IMR-90 (cell line): ENCODE results near the gene IGLL1. TPM values are rescaled to one million over a fixed set of nuclear protein-coding genes. Genes with fewer than 3 reads are reported as not detected.

Experiments used
- ATAC-seq: fragments of 200-7000 bp; cut with Tn5 transposase; 2 replicates; pipeline ENCODE4 v1.9.1; 2020; ENCODE audit warnings: low read depth, mild to moderate bottlenecking, moderate library complexity
- BruUV-seq: library from RNA; stranded (reverse); fragments of 400-500 nt; replicated peaks from 2 replicates; lab custom pipeline; 2021; lab: Mats Ljungman, UMichigan
- CTCF ChIA-PET: fragments of 300-600 bp; formaldehyde crosslinking; extraction: SDS; loops from one replicate; lab custom pipeline; 2021; ENCODE audit warnings: antibody characterized with exemption; lab: Yijun Ruan, JAX
- POLR2A ChIA-PET: fragments of 300-600 bp; sonication (Branson Sonifier 250); formaldehyde crosslinking; loops from one replicate; lab custom pipeline; 2022; ENCODE audit warnings: antibody characterized with exemption; ENCODE audit not compliant: unreplicated experiment; lab: Charles Lee
- DNase-seq: peaks from one replicate; pipeline ENCODE4 v3.0.0; 2013
- H2AFZ ChIP-seq: replicated peaks from 2 replicates; pipeline ENCODE3; 2013; ENCODE audit warnings: low read length, mild to moderate bottlenecking; ENCODE audit not compliant: poor library complexity
- H2AK5ac ChIP-seq: 2 replicates; pipeline ENCODE4 v1.6.1; 2013; ENCODE audit warnings: low read depth, low read length, inconsistent platforms
- H2AK9ac ChIP-seq: replicated peaks from 2 replicates; pipeline ENCODE3; 2013; ENCODE audit warnings: mild to moderate bottlenecking, low read depth, low read length, moderate library complexity; ENCODE audit not compliant: poor library complexity
- H2BK120ac ChIP-seq: 2 replicates; pipeline ENCODE4 v1.6.1; 2013; ENCODE audit warnings: low read depth, low read length, inconsistent platforms
- H2BK15ac ChIP-seq: 3 replicates; pipeline ENCODE4 v1.6.1; 2013; ENCODE audit warnings: low read depth, low read length, inconsistent platforms
- H2BK20ac ChIP-seq: 2 replicates; pipeline ENCODE4 v1.6.1; 2013; ENCODE audit warnings: low read depth, mild to moderate bottlenecking, inconsistent platforms, low read length, moderate library complexity
- H2BK5ac ChIP-seq: 2 replicates; pipeline ENCODE4 v1.6.1; 2013; ENCODE audit warnings: mild to moderate bottlenecking, low read depth, low read length, inconsistent platforms; ENCODE audit not compliant: poor library complexity, severe bottlenecking
- H3K14ac ChIP-seq: replicated peaks from 2 replicates; pipeline ENCODE4 v1.6.1; 2013; ENCODE audit warnings: low read depth, low read length, inconsistent platforms
- H3K18ac ChIP-seq: 2 replicates; pipeline ENCODE4 v1.6.1; 2013; ENCODE audit warnings: low read depth, low read length, control low read depth
- H3K23ac ChIP-seq: 2 replicates; pipeline ENCODE4 v1.6.1; 2013; ENCODE audit warnings: low read depth, low read length, inconsistent platforms
- H3K27ac ChIP-seq: 2 replicates; pipeline ENCODE4 v1.5.1; 2013; ENCODE audit warnings: mild to moderate bottlenecking, control low read depth, low read length; ENCODE audit not compliant: insufficient read depth
- H3K27me3 ChIP-seq: 2 replicates; pipeline ENCODE4 v1.6.1; 2013; ENCODE audit warnings: low read length; ENCODE audit not compliant: control insufficient read depth, insufficient read depth
- H3K36me3 ChIP-seq: 2 replicates; pipeline ENCODE4 v1.6.1; 2013; ENCODE audit warnings: low read length, mixed read lengths; ENCODE audit not compliant: control insufficient read depth, insufficient read depth
- H3K4ac ChIP-seq: 2 replicates; pipeline ENCODE4 v1.6.1; 2013; ENCODE audit warnings: low read depth, low read length, inconsistent platforms
- H3K4me1 ChIP-seq: 2 replicates; pipeline ENCODE4 v1.6.1; 2013; ENCODE audit warnings: low read length, mixed read lengths; ENCODE audit not compliant: control insufficient read depth, insufficient read depth
- H3K4me2 ChIP-seq: 2 replicates; pipeline ENCODE4 v1.6.1; 2013; ENCODE audit warnings: low read depth, mild to moderate bottlenecking, control low read depth, low read length, moderate library complexity
- H3K4me3 ChIP-seq: 2 replicates; pipeline ENCODE4 v1.5.1; 2013; ENCODE audit warnings: low read depth, mild to moderate bottlenecking, control low read depth, low read length, moderate library complexity; ENCODE audit not compliant: insufficient read depth
- H3K56ac ChIP-seq: 2 replicates; pipeline ENCODE4 v1.6.1; 2013; ENCODE audit warnings: low read length, inconsistent platforms; ENCODE audit not compliant: insufficient read depth; ENCODE audit errors: extremely low read depth
- H3K79me1 ChIP-seq, 2 experiments: 2 replicates each; pipeline ENCODE4 v1.6.1; 2013; ENCODE audit warnings: low read length in 2 of 2, inconsistent platforms in 1 of 2, low read depth in 1 of 2
- H3K9ac ChIP-seq: 2 replicates; pipeline ENCODE4 v1.6.1; 2013; ENCODE audit warnings: low read depth, low read length, control low read depth
- H3K9me1 ChIP-seq: 2 replicates; pipeline ENCODE4 v1.6.1; 2013; ENCODE audit warnings: low read length, inconsistent platforms; ENCODE audit not compliant: insufficient read depth
- H3K9me3 ChIP-seq: 2 replicates; pipeline ENCODE4 v1.6.1; 2013; ENCODE audit warnings: low read length; ENCODE audit not compliant: control insufficient read depth, insufficient read depth
- H4K20me1 ChIP-seq: 2 replicates; pipeline ENCODE4 v1.6.1; 2013; ENCODE audit warnings: low read length, inconsistent platforms; ENCODE audit not compliant: insufficient read depth
- H4K5ac ChIP-seq: 2 replicates; pipeline ENCODE4 v1.6.1; 2013; ENCODE audit warnings: mild to moderate bottlenecking, low read depth, low read length, control low read depth
- H4K8ac ChIP-seq, 2 experiments: 2 replicates each; pipeline ENCODE4 v1.6.1; 2013; ENCODE audit warnings: low read depth in 2 of 2, low read length in 2 of 2, control low read depth in 1 of 2, inconsistent platforms in 1 of 2
- H4K91ac ChIP-seq: 2 replicates; pipeline ENCODE4 v1.6.1; 2013; ENCODE audit warnings: low read depth, low read length, inconsistent platforms; ENCODE audit not compliant: insufficient read depth
- CEBPB ChIP-seq: IDR thresholded peaks from 2 replicates; pipeline ENCODE4 v1.6.1; 2012; ENCODE audit warnings: low read depth, low read length, improper control_type of control experiment
- CHD1 ChIP-seq: IDR thresholded peaks from 2 replicates; pipeline ENCODE4 v1.6.1; 2012; ENCODE audit warnings: low read depth, low read length, improper control_type of control experiment
- CTCF ChIP-seq: conservative IDR thresholded peaks from 2 replicates; pipeline ENCODE4 v1.5.1; 2012; ENCODE audit warnings: mild to moderate bottlenecking, low read depth, low read length, improper control_type of control experiment
- ELK1 ChIP-seq: fragments of 150-350 bp; IDR thresholded peaks from 2 replicates; pipeline ENCODE4 v1.6.1; 2016; ENCODE audit warnings: low read depth, mild to moderate bottlenecking, low read length, moderate library complexity, borderline replicate concordance
- FOS ChIP-seq: fragments of 150-350 bp; IDR thresholded peaks from 2 replicates; pipeline ENCODE4 v1.6.1; 2016; ENCODE audit warnings: low read depth, low read length
- MAFK ChIP-seq: IDR thresholded peaks from 2 replicates; pipeline ENCODE4 v1.6.1; 2012; ENCODE audit warnings: low read depth, low read length, improper control_type of control experiment
- MAZ ChIP-seq: IDR thresholded peaks from 2 replicates; pipeline ENCODE4 v1.6.1; 2012; ENCODE audit warnings: low read depth, mild to moderate bottlenecking, low read length, improper control_type of control experiment, moderate library complexity, borderline replicate concordance
- MXI1 ChIP-seq: IDR thresholded peaks from 2 replicates; pipeline ENCODE4 v1.6.1; 2012; ENCODE audit warnings: low read depth, mild to moderate bottlenecking, low read length, moderate library complexity, borderline replicate concordance
- NFE2L2 ChIP-seq: fragments of 150-350 bp; IDR thresholded peaks from 2 replicates; pipeline ENCODE4 v1.6.1; 2016; ENCODE audit warnings: low read depth, mild to moderate bottlenecking, low read length
- POLR2A ChIP-seq: IDR thresholded peaks from 2 replicates; pipeline ENCODE4 v1.6.1; 2012; ENCODE audit warnings: mild to moderate bottlenecking, low read depth, low read length
- RAD21 ChIP-seq: IDR thresholded peaks from 2 replicates; pipeline ENCODE4 v1.6.1; 2012; ENCODE audit warnings: low read length, improper control_type of control experiment
- RCOR1 ChIP-seq: IDR thresholded peaks from 2 replicates; pipeline ENCODE4 v1.6.1; 2012; ENCODE audit warnings: mild to moderate bottlenecking, low read length, improper control_type of control experiment; ENCODE audit not compliant: insufficient replicate concordance
- RFX5 ChIP-seq: IDR thresholded peaks from 2 replicates; pipeline ENCODE4 v1.8.0; 2012; ENCODE audit warnings: low read depth, mild to moderate bottlenecking, low read length, moderate library complexity
- SMC3 ChIP-seq: fragments of 150-350 bp; IDR thresholded peaks from 2 replicates; pipeline ENCODE4 v1.6.1; 2016; ENCODE audit warnings: low read depth, mild to moderate bottlenecking, antibody characterized with exemption, low read length, moderate library complexity
- USF2 ChIP-seq: fragments of 150-350 bp; IDR thresholded peaks from 2 replicates; pipeline ENCODE4 v1.6.1; 2017; ENCODE audit warnings: mild to moderate bottlenecking, antibody characterized with exemption, low read length, low read depth
- WGBS, 2 experiments: methylation state at CpG; one replicate each; pipeline versions ENCODE4 v1.1.5 to v1.1.7; 2013; ENCODE audit warnings: missing lambda C conversion rate in 2 of 2; ENCODE audit not compliant: insufficient read length in 1 of 2; ENCODE audit errors: extremely low coverage in 2 of 2; 5-methylcytosine and 5-hydroxymethylcytosine counted together
- dilution Hi-C: fragments of 300-500 bp; cut with HindIII; formaldehyde crosslinking; loops from one replicate; pipeline ENCODE4 v1.14.3; 2018; ENCODE audit warnings: low sequenced_read_pairs; ENCODE audit not compliant: unreplicated experiment
- in situ Hi-C: fragments of 300-500 bp; cut with MboI; formaldehyde crosslinking; loops from 3 replicates; pipeline ENCODE4 v1.14.3; 2019; ENCODE audit warnings: low sequenced_read_pairs, inconsistent platforms, mixed read lengths
- intact Hi-C: fragments of 100-400 bp; cut with micrococcal nuclease; formaldehyde crosslinking; loops from 2 replicates; pipeline ENCODE4 v1.10.0; 2022
- polyA plus RNA-seq, 3 experiments: library from polyadenylated mRNA; depleted of rRNA; stranded (reverse); fragments of >200 nt; gene quantifications; 2 replicates each; pipeline ENCODE4 v1.2.3, GENCODE V29; 2012; ENCODE audit warnings: low replicate concordance in 1 of 3
- total RNA-seq: library from RNA; depleted of rRNA; stranded (reverse); fragments of >200 nt; gene quantifications from 2 replicates; pipeline ENCODE4 v1.2.3, GENCODE V29; 2012

IGLL1 gene
- total and polyA plus RNA-seq, 2 of the 4 experiments (the other 2 are of a cell fraction), result not detected

- Histone ChIP-seq H2BK5ac (no peak overlapping the region), H3K14ac (no peak overlapping the region), H2BK120ac (no peak overlapping the region), H4K20me1 (no peaks in the 10 kb centered on the region), H3K23ac (no peak overlapping the region), H3K56ac (no peak overlapping the region), H3K4me1 (no peaks in the 10 kb centered on the region), H3K79me1 (no peaks in the 10 kb centered on the region), H2AFZ (no peak overlapping the region), H3K4me3 (no peak overlapping the region), H2AK5ac (no peak overlapping the region), H2AK9ac (no peak overlapping the region), H3K4me2 (no peak overlapping the region), H3K36me3 (no peaks in the 10 kb centered on the region), H4K8ac (no peak overlapping the region), H3K4ac (no peak overlapping the region), H3K9ac (no peak overlapping the region), H3K9me1 (no peaks in the 10 kb centered on the region), H3K27ac (no peak overlapping the region), H3K9me3 (no peaks in the 10 kb centered on the region), H4K5ac (no peak overlapping the region), H4K91ac (no peak overlapping the region), H2BK15ac (no peak overlapping the region), H3K27me3 (no peaks in the 10 kb centered on the region; the same call in 1 of the 2 replicates), H2BK20ac (no peak overlapping the region), H3K18ac (no peak overlapping the region)
- intact Hi-C loops, result no loop called here
- ChIA-PET POLR2A (no interaction called here), CTCF (interaction anchor here (0.8 kb wide), 1 partner anchor 245 kb away, joined by 3 read pairs; no protein-coding TSS in a partner anchor)
- dilution Hi-C loops, result no loop called here
- in situ Hi-C loops, result no loop called here
- no peak for ATAC-seq
- BruUV-seq, result no TSS peak
- WGBS, 2 experiments, result 70% methylated on average over 2 of the region's 8 CpGs; no CpG with 5 or more reads in 1 of the 2 experiments
- no peak for DNase-seq
- TF ChIP-seq RAD21 (no peak), ELK1 (no peak), POLR2A (no peak), MXI1 (no peak), FOS (no peak), CHD1 (no peak), SMC3 (no peak), USF2 (no peak), NFE2L2 (no peak), CEBPB (no peak), MAFK (no peak), MAZ (no peak), CTCF (no peak), RCOR1 (no peak), RFX5 (no peak)
Observed at GRCh38 chr22:23604939-23605712, 25.0 kb upstream of the IGLL1 start.
